PFSK-1 (cell line): ENCODE results near the gene SMIM43.

Source experiments
- POLR2AphosphoS5 ChIP-seq: IDR thresholded peaks from 2 replicates; pipeline ENCODE4 v1.6.1; 2012; ENCODE audit warnings: low read depth, mild to moderate bottlenecking, control low read depth, low read length, moderate library complexity
- SIN3A ChIP-seq: IDR thresholded peaks from 2 replicates; pipeline ENCODE4 v1.6.1; 2012; ENCODE audit warnings: mild to moderate bottlenecking, low read length, moderate library complexity, borderline replicate concordance; ENCODE audit not compliant: insufficient read depth
- TAF1 ChIP-seq: IDR thresholded peaks from 2 replicates; pipeline ENCODE4 v1.6.1; 2012; ENCODE audit warnings: low read length, control low read depth, borderline replicate concordance; ENCODE audit not compliant: insufficient read depth
- TF ChIP-seq, protein P1 (sequence below), 2 experiments: IDR thresholded peaks; 2 replicates each; pipeline versions ENCODE4 v1.6.1 to v1.8.0; 2011 to 2012; ENCODE audit warnings: low read depth in 2 of 2, low read length in 2 of 2, control low read depth in 1 of 2, inconsistent platforms in 1 of 2, mild to moderate bottlenecking in 1 of 2, moderate library complexity in 1 of 2; ENCODE audit not compliant: insufficient read depth in 1 of 2

- TF ChIP-seq POLR2AphosphoS5 = no peak
- no peak for TF ChIP-seq TAF1
- TF ChIP-seq, protein P1, sequence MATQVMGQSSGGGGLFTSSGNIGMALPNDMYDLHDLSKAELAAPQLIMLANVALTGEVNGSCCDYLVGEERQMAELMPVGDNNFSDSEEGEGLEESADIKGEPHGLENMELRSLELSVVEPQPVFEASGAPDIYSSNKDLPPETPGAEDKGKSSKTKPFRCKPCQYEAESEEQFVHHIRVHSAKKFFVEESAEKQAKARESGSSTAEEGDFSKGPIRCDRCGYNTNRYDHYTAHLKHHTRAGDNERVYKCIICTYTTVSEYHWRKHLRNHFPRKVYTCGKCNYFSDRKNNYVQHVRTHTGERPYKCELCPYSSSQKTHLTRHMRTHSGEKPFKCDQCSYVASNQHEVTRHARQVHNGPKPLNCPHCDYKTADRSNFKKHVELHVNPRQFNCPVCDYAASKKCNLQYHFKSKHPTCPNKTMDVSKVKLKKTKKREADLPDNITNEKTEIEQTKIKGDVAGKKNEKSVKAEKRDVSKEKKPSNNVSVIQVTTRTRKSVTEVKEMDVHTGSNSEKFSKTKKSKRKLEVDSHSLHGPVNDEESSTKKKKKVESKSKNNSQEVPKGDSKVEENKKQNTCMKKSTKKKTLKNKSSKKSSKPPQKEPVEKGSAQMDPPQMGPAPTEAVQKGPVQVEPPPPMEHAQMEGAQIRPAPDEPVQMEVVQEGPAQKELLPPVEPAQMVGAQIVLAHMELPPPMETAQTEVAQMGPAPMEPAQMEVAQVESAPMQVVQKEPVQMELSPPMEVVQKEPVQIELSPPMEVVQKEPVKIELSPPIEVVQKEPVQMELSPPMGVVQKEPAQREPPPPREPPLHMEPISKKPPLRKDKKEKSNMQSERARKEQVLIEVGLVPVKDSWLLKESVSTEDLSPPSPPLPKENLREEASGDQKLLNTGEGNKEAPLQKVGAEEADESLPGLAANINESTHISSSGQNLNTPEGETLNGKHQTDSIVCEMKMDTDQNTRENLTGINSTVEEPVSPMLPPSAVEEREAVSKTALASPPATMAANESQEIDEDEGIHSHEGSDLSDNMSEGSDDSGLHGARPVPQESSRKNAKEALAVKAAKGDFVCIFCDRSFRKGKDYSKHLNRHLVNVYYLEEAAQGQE (IDR thresholded peaks at IDR 0.05; ENCODE audit: insufficient read depth in 1 of 2, low read depth in 2 of 2, low read length in 2 of 2) = no peak
- TF ChIP-seq SIN3A = no peak
Measured at GRCh38 chr4:121734571-121734970, 30.4 kb downstream of the SMIM43 start.
